Activated naive CD4-positive, alpha-beta T cell treated with anti-CD3 and anti-CD28 coated beads, Interleukin-2, amount 50 U/mL, for 72 hours (primary cell): ENCODE measurements around the gene ACVR2A. TPM values are rescaled to one million over a fixed set of nuclear protein-coding genes. Genes with fewer than 3 reads are reported as not detected.

Source experiments
- ATAC-seq, 2 donors: fragments of 150-1000 bp; cut with Tn5 transposase; 2 replicates each; pipeline ENCODE4 v1.10.0; 2021; ENCODE audit warnings: mild to moderate bottlenecking in 2 of 2, moderate library complexity in 2 of 2
- DNase-seq, 2 donors: peaks; one replicate each; pipeline ENCODE4 v3.0.0; 2021 to 2022; ENCODE audit warnings: low spot score in 2 of 2
- H3K27ac Mint-ChIP-seq, 2 donors: one replicate each; pipeline ENCODE4 v1.8.0; 2022; ENCODE audit warnings: mild to moderate bottlenecking in 2 of 2, mixed read lengths in 2 of 2
- H3K36me3 Mint-ChIP-seq, 2 donors: one replicate each; pipeline ENCODE4 v1.8.0; 2022; ENCODE audit warnings: mixed read lengths in 2 of 2
- H3K9me3 Mint-ChIP-seq, 2 donors: one replicate each; pipeline ENCODE4 v1.8.0; 2022; ENCODE audit warnings: mixed read lengths in 2 of 2
- total RNA-seq, 2 donors: library from RNA; stranded (reverse); gene quantifications; one replicate each; pipeline ENCODE4 v1.2.3, GENCODE V29; 2022

ACVR2A gene
- total RNA-seq, 2 donors from 2014 or later, result 2.9 to 6.8 TPM

- DNase-seq, result no peak
- no peak overlapping the region for H3K27ac Mint-ChIP-seq
- no peak for ATAC-seq
- peaks cover 7 to 11% of the 10 kb centered on the region in 2 donors for H3K36me3 Mint-ChIP-seq
- H3K9me3 Mint-ChIP-seq, result peaks cover 0 to 4% of the 10 kb centered on the region in 2 donors
Observed at GRCh38 chr2:147847746-147848391, 3.0 kb downstream of the ACVR2A start.

- Mint-ChIP-seq H3K27ac (no peak overlapping the region), H3K36me3 (no peaks in the 10 kb centered on the region), H3K9me3 (peaks cover 0 to 4% of the 10 kb centered on the region in 2 donors)
- ATAC-seq (peak in 1 of 2 donors; percentile 20), DNase-seq (no peak)
Observed at GRCh38 chr2:147850838-147851237, 6.0 kb downstream of the ACVR2A start.

- no peak for DNase-seq
- H3K27ac Mint-ChIP-seq, result no peak overlapping the region
- H3K36me3 Mint-ChIP-seq, result no peaks in the 10 kb centered on the region
- no peak for ATAC-seq
- H3K9me3 Mint-ChIP-seq, result peaks cover 0 to 4% of the 10 kb centered on the region in 2 donors
Observed at GRCh38 chr2:147851244-147851930, 6.6 kb downstream of the ACVR2A start.

DNA sequence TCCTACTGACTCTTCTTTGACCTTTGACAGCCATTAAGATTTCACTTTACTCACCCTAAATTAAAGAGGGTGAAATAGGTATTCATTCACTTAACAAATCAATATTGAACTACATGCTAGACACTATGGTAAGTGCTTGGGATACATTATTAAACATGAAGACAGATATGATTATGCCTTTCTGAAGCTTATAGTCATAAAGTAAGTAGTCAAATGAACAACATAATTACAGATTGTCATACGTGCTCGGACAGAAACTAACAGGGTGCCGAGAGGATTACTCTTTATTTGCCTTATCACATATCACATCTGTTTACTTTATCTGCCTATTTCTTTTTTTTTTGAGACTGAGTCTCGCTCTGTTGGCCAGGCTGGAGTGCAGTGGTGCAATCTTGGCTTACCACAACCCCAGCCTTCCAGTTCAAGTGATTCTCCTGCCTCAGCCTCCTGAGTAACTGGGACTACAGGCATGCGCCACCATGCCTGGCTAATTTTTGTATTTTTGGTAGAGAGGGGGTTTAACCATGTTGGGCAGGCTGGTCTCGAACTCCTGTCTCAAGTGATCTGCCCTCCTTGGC is 9.8 kb downstream of the ACVR2A start:
- DNase-seq, result no peak
- peak in 1 of 2 donors; percentile 81 for ATAC-seq
- H3K36me3 Mint-ChIP-seq, result no peaks in the 10 kb centered on the region
- peaks cover 0 to 4% of the 10 kb centered on the region in 2 donors for H3K9me3 Mint-ChIP-seq
- H3K27ac Mint-ChIP-seq, result no peak overlapping the region

DNA sequence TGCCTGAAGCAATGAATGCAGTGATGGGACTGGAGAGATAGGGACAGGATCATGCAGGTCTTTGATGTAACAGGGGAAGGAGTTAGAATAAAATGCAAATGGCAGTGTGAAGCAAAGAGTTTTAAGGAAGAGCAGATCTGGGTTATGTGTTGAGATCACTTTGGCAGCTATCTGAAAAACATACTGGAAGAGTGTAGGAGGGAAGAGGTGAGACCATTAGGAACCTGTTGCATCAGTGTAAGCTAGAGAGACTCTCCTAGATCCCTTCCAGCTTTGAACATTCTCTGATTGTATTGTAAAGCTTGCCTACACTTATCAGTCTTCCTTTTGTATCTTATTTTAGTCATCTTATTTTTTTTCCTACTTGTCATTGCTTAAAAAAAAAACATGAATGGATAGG is 10.5 kb downstream of the ACVR2A start:
- no peak for ATAC-seq
- no peak overlapping the region for H3K27ac Mint-ChIP-seq
- no peak for DNase-seq
- no peaks in the 10 kb centered on the region for H3K36me3 Mint-ChIP-seq
- H3K9me3 Mint-ChIP-seq, result no peaks in the 10 kb centered on the region

- Mint-ChIP-seq H3K36me3 (no peaks in the 10 kb centered on the region), H3K9me3 (no peaks in the 10 kb centered on the region), H3K27ac (no peak overlapping the region)
- DNase-seq, result no peak
- no peak for ATAC-seq
Observed at GRCh38 chr2:147855977-147856376, 11.1 kb downstream of the ACVR2A start.

DNA sequence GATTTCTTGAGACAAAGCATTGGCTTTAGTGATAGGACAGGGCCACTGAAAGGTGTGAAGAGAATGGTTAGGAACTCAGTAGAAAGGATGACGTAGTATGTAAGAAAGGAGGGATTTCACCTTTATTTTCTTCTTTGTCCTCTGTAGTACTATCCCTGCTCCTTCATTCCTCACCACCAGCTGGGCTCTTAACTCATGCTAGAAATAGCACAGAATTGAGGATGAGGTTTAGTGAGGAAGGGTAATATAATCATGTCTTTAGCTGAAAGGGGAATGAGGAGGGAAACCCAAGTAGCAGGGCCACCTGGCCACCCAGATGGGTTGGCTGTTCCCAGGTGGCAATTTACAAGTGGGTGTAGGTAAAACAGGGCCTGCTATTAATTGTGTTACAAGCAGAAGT is 15.2 kb downstream of the ACVR2A start:
- no peaks in the 10 kb centered on the region for H3K36me3 Mint-ChIP-seq
- no peak for DNase-seq

DNA sequence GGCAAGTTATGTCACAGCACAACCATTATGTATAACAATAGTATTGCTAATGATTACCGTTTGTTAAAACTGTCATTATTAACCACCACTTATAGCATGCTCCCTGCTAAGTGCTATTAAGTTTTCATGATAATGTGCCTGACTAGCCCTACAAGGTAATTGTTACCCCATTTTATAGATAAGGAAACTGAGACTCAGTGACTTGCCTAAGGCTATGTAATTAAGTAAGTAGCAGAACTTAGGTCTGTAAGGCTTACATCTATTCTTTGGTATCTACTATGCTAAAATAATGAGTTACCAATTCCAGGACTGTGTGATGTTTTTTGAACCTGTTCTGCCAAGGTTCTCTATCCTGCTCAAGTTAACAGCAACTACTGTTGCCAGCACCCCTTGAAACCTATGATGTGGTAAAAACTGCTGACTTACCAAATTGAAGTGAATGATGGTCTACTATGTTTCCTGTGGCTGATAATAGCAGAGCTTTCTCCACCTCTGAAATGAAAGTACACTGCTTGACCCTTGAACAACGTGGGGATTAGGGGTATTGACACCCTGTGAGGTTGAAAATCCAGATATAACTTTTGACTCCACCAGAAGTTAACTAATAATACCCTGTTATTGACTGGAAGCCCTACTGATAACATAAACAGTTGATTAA is 18.2 kb downstream of the ACVR2A start:
- no peaks in the 10 kb centered on the region for H3K9me3 Mint-ChIP-seq
- ATAC-seq, result peak in 1 of 2 donors; percentile 32
- no peak for DNase-seq
- no peaks in the 10 kb centered on the region for H3K36me3 Mint-ChIP-seq
- no peak overlapping the region for H3K27ac Mint-ChIP-seq

More for the DNA sequence above, 15.2 kb downstream of the ACVR2A start:
- Mint-ChIP-seq H3K27ac (no peak overlapping the region), H3K9me3 (no peaks in the 10 kb centered on the region)
- ATAC-seq, result no peak

- DNase-seq, result no peak
- Mint-ChIP-seq H3K27ac (no peak overlapping the region), H3K9me3 (no peaks in the 10 kb centered on the region), H3K36me3 (no peaks in the 10 kb centered on the region)
- peak in 1 of 2 donors; percentile 53 for ATAC-seq
Observed at GRCh38 chr2:147863835-147864234, 19.0 kb downstream of the ACVR2A start.

- no peak for DNase-seq
- Mint-ChIP-seq H3K9me3 (no peaks in the 10 kb centered on the region), H3K36me3 (no peaks in the 10 kb centered on the region), H3K27ac (no peak overlapping the region)
- no peak for ATAC-seq
Observed at GRCh38 chr2:147865560-147865959, 20.7 kb downstream of the ACVR2A start.

GRCh38 chr2:147867050-147867449 is 22.2 kb downstream of the ACVR2A start:
- Mint-ChIP-seq H3K9me3 (no peaks in the 10 kb centered on the region), H3K36me3 (no peaks in the 10 kb centered on the region), H3K27ac (no peak overlapping the region)
- no peak for DNase-seq
- ATAC-seq, result peak in 1 of 2 donors; percentile 51

GRCh38 chr2:147869934-147870333 is 25.1 kb downstream of the ACVR2A start:
- H3K36me3 Mint-ChIP-seq, result no peaks in the 10 kb centered on the region
- no peak overlapping the region for H3K27ac Mint-ChIP-seq
- no peak for DNase-seq
- no peaks in the 10 kb centered on the region for H3K9me3 Mint-ChIP-seq
- ATAC-seq, result no peak

DNA sequence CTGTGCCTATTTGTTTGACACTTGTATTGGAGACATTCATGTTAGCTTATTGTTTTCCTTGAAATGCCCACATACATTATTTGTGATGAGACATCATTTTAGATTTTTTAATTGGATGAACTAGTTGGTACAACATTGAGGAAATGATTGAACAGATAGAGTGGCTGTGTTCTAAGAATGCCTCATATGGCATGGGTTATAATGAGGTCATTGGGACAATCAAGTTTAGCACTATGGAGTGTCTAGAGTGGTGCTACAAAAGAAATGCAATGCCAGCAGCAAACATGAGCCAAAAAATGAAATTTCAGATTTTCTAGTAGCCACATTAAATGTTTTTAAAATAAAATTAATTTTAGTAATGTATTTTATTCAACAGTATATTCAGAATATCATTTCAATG is 28.1 kb downstream of the ACVR2A start:
- H3K9me3 Mint-ChIP-seq, result no peaks in the 10 kb centered on the region
- no peak for ATAC-seq
- DNase-seq, result no peak
- H3K36me3 Mint-ChIP-seq, result no peaks in the 10 kb centered on the region
- no peak overlapping the region for H3K27ac Mint-ChIP-seq

DNA sequence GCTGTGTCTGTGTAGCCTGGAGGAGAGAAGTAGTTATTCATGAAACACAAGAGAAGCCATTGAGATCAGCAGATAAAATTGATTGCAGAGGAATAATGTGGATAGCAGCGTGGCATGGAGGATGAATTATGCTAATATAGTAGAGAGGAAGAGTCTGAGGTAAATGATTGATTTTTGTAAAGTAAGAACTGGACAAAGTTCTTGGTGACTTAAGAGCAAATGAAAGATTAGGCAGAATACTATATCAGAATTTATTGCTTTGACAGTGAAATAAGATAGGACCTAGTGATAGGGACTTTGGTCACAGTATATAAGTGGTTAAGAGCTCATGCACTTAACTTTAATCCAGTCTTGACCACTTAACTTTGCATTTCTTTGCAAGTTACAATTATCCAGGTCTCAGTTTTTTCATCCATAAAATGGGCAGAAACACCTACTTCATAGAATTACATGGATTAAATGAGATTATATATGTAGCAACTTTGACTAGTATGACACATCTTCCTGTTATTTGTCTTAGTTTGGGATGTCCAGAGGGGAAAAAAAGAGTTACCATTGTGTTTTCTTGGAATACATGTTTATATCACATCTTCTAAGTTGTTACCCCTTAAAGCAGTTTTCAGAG is 29.1 kb downstream of the ACVR2A start:
- ATAC-seq, result no peak
- Mint-ChIP-seq H3K36me3 (no peaks in the 10 kb centered on the region), H3K9me3 (no peaks in the 10 kb centered on the region), H3K27ac (no peak overlapping the region)
- DNase-seq, result no peak

GRCh38 chr2:147879846-147880245 is 35.0 kb downstream of the ACVR2A start:
- DNase-seq (no peak), ATAC-seq (no peak)
- H3K9me3 Mint-ChIP-seq, result no peaks in the 10 kb centered on the region
- no peaks in the 10 kb centered on the region for H3K36me3 Mint-ChIP-seq
- H3K27ac Mint-ChIP-seq, result no peak overlapping the region

- H3K36me3 Mint-ChIP-seq, result no peaks in the 10 kb centered on the region
- H3K27ac Mint-ChIP-seq, result no peak overlapping the region
- ATAC-seq, result no peak
- no peaks in the 10 kb centered on the region for H3K9me3 Mint-ChIP-seq
- DNase-seq, result no peak
Observed at GRCh38 chr2:147882631-147883030, 37.8 kb downstream of the ACVR2A start.

DNA sequence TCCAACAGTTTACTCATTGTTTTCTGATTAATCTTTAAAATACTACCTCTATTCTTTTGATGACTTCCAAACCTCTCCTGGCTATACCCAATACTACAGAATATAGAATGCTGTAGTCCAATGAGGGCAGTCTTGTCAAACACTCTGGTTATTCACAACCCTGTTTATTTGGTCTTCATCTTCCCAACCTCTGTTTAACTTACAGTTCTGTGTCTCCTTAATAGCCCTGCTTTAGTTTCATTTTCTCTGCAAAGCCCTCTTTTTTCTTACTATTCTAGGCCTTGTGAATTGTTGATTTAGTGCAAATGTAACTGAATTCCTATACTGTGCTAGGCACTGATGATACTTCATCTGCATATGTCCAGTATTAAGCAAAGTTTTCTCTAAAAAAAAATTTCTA is 40.0 kb downstream of the ACVR2A start:
- DNase-seq (no peak), ATAC-seq (no peak)
- H3K9me3 Mint-ChIP-seq, result no peaks in the 10 kb centered on the region
- no peak overlapping the region for H3K27ac Mint-ChIP-seq
- no peaks in the 10 kb centered on the region for H3K36me3 Mint-ChIP-seq
